ENCODE measurements around the gene PSMC3IP. TPM values are rescaled to one million over a fixed set of nuclear protein-coding genes. Genes with fewer than 3 reads are reported as not detected.

Gene PSMC3IP
- total and polyA plus RNA-seq, 2 experiments from 2014 or later: 18.5 to 29.5 TPM

DNA sequence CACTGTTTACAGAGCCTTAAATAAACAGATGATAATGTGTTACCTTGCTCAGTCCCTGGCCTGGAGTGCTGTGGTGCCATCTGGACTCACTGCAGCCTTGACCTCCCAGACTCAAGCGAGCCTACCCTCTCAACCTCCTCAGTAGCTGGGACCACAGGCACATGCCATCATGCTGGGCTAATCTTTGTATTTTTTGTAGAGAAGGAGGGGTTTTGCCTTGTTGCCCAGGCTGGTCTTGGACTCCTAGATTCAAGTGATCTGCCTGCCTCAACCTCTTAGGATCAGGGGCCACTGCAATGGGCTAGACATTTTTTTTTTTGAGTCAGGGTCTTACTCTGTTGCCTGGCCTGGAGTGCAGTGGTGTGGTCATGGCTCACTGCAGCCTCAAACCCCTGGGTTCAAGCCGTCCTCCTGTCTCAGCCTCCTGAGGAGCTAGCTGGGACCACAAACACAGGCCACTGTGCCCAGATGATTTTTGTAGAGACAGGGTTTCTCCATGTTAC is 46.5 kb downstream of the PSMC3IP start:
- Histone ChIP-seq H3K9me2 (ENCODE audit: insufficient read depth) (no peaks in the 10 kb centered on the region), H4K20me1 (replicated peaks; ENCODE audit: insufficient read depth) (no peaks in the 10 kb centered on the region), H3F3A (replicated peaks; ENCODE audit: low read depth) (peaks cover 17% of the 10 kb centered on the region; the same call in 1 of the 2 replicates), H2AFZ (no peak overlapping the region), H3K79me2 (replicated peaks; ENCODE audit: insufficient read depth) (no peaks in the 10 kb centered on the region), H3K36me3 (ENCODE audit: insufficient read depth) (no peaks in the 10 kb centered on the region), H3K4me3 (no peak overlapping the region), H3K4me2 (no peak overlapping the region), H3K4me1 (ENCODE audit: insufficient read depth) (peaks cover 10% of the 10 kb centered on the region), H3K27ac (ENCODE audit: low read depth) (no peak overlapping the region), H3K27me3 (ENCODE audit: insufficient read depth) (peaks cover 32% of the 10 kb centered on the region)
- Mint-ChIP-seq H3K27ac (no peak overlapping the region), H3K9me3 (no peaks in the 10 kb centered on the region; the same call in 2 of the 3 replicates), H3K27me3 (ENCODE audit: insufficient read depth, low read depth, poor library complexity) (peaks cover 24% of the 10 kb centered on the region), H3K4me1 (peaks cover 7% of the 10 kb centered on the region), H3K36me3 (ENCODE audit: low read depth) (no peaks in the 10 kb centered on the region), H3K4me3 (no peak overlapping the region)
- no peak for TF ChIP-seq ZNF114 (CRISPR knock-in tag; IDR thresholded peaks at IDR 0.05)
- TF ChIP-seq CREB1 (CRISPR knock-in tag; IDR thresholded peaks at IDR 0.05; ENCODE audit: low read depth): no peak
- no peak for TF ChIP-seq STAT1 (IDR thresholded peaks at IDR 0.05; ENCODE audit: unreplicated experiment)
- TF ChIP-seq JUNB (IDR thresholded peaks at IDR 0.05; ENCODE audit: unreplicated experiment): no peak
- TF ChIP-seq, protein P1, sequence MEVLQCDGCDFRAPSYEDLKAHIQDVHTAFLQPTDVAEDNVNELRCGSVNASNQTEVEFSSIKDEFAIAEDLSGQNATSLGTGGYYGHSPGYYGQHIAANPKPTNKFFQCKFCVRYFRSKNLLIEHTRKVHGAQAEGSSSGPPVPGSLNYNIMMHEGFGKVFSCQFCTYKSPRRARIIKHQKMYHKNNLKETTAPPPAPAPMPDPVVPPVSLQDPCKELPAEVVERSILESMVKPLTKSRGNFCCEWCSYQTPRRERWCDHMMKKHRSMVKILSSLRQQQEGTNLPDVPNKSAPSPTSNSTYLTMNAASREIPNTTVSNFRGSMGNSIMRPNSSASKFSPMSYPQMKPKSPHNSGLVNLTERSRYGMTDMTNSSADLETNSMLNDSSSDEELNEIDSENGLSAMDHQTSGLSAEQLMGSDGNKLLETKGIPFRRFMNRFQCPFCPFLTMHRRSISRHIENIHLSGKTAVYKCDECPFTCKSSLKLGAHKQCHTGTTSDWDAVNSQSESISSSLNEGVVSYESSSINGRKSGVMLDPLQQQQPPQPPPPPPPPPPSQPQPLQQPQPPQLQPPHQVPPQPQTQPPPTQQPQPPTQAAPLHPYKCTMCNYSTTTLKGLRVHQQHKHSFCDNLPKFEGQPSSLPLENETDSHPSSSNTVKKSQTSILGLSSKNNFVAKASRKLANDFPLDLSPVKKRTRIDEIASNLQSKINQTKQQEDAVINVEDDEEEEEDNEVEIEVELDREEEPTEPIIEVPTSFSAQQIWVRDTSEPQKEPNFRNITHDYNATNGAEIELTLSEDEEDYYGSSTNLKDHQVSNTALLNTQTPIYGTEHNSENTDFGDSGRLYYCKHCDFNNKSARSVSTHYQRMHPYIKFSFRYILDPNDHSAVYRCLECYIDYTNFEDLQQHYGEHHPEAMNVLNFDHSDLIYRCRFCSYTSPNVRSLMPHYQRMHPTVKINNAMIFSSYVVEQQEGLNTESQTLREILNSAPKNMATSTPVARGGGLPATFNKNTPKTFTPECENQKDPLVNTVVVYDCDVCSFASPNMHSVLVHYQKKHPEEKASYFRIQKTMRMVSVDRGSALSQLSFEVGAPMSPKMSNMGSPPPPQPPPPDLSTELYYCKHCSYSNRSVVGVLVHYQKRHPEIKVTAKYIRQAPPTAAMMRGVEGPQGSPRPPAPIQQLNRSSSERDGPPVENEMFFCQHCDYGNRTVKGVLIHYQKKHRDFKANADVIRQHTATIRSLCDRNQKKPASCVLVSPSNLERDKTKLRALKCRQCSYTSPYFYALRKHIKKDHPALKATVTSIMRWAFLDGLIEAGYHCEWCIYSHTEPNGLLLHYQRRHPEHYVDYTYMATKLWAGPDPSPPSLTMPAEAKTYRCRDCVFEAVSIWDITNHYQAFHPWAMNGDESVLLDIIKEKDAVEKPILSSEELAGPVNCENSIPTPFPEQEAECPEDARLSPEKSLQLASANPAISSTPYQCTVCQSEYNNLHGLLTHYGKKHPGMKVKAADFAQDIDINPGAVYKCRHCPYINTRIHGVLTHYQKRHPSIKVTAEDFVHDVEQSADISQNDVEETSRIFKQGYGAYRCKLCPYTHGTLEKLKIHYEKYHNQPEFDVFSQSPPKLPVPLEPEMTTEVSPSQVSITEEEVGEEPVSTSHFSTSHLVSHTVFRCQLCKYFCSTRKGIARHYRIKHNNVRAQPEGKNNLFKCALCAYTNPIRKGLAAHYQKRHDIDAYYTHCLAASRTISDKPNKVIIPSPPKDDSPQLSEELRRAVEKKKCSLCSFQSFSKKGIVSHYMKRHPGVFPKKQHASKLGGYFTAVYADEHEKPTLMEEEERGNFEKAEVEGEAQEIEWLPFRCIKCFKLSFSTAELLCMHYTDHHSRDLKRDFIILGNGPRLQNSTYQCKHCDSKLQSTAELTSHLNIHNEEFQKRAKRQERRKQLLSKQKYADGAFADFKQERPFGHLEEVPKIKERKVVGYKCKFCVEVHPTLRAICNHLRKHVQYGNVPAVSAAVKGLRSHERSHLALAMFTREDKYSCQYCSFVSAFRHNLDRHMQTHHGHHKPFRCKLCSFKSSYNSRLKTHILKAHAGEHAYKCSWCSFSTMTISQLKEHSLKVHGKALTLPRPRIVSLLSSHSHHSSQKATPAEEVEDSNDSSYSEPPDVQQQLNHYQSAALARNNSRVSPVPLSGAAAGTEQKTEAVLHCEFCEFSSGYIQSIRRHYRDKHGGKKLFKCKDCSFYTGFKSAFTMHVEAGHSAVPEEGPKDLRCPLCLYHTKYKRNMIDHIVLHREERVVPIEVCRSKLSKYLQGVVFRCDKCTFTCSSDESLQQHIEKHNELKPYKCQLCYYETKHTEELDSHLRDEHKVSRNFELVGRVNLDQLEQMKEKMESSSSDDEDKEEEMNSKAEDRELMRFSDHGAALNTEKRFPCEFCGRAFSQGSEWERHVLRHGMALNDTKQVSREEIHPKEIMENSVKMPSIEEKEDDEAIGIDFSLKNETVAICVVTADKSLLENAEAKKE (CRISPR knock-in tag; IDR thresholded peaks at IDR 0.05): no peak
- TF ChIP-seq, protein P2, sequence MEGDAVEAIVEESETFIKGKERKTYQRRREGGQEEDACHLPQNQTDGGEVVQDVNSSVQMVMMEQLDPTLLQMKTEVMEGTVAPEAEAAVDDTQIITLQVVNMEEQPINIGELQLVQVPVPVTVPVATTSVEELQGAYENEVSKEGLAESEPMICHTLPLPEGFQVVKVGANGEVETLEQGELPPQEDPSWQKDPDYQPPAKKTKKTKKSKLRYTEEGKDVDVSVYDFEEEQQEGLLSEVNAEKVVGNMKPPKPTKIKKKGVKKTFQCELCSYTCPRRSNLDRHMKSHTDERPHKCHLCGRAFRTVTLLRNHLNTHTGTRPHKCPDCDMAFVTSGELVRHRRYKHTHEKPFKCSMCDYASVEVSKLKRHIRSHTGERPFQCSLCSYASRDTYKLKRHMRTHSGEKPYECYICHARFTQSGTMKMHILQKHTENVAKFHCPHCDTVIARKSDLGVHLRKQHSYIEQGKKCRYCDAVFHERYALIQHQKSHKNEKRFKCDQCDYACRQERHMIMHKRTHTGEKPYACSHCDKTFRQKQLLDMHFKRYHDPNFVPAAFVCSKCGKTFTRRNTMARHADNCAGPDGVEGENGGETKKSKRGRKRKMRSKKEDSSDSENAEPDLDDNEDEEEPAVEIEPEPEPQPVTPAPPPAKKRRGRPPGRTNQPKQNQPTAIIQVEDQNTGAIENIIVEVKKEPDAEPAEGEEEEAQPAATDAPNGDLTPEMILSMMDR (conservative IDR thresholded peaks at IDR 0.05; ENCODE audit: low read depth in 2 of 2): no peak
- no peak for TF ChIP-seq EZH2 (IDR thresholded peaks at IDR 0.05; ENCODE audit: low read depth, unreplicated experiment)
- no peak for TF ChIP-seq ZNF331 (CRISPR knock-in tag; IDR thresholded peaks at IDR 0.05; ENCODE audit: low read depth)
- no peak for DNase-seq (ENCODE audit: low spot score)
- ATAC-seq: no peak
